HG02610 (cell line): Measurements from ENCODE around the gene SNAPC3.

Source experiments
- ATAC-seq: cut with Tn5 transposase; IDR thresholded peaks from one replicate; pipeline ENCODE4 v1.9.1; 2021; ENCODE audit warnings: mild to moderate bottlenecking, moderate library complexity; ENCODE audit not compliant: unreplicated experiment

Gene SNAPC3

GRCh38 chr9:15485836-15486666 is 63.4 kb downstream of the SNAPC3 start:
- no peak for ATAC-seq

DNA sequence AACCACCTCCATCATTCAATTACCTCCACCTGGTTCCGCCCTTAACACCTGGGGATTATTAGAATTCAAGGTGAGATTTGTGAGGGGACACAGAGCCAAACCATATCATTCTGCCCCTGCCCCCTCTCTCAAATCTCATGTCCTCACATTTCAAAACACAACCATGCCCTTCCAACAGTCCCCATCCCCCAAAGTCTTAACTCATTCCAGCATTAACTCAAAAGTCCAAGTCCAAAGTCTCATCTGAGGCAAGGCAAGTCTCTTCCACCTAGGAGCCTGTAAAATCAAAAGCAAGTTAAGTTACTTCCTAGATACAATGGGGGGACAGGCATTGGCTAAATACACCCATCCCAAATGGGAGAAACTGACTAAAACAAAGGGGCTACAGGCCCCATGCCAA is 69.3 kb downstream of the SNAPC3 start:
- ATAC-seq, result no peak

DNA sequence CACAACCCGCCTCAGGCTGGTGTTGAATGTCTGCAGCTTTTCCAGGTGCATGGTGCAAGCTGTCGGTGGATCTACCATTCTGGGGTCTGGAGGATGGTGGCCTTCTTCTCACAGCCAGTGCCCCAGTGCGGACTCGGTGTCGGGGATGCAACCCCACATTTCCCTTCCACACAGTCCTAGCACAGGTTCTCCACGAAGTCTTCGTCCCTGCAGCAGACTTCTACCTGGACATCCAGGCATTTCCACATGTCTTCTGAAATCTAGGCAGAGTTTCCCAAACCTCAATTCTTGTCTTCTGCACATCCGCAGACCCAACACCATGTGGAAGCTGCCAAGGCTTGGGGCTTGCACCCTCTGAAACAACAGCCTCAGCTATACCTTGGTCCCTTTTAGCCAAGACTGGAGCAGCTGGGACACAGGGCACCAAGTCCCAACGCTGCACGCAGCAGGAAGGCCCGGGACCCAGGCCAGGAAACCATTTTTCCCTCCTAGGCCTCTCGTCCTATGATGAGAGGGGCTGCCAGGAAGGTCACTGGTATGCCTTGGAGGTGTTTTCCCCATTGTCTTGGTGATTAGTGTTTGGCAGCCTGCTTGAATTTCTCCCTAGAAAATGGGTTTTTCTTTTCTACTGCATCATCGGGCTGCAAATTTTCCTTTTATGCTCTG is 69.9 kb downstream of the SNAPC3 start:
- ATAC-seq, result no peak

- no peak for ATAC-seq
Observed at GRCh38 chr9:15498246-15498995, 75.7 kb downstream of the SNAPC3 start.

DNA sequence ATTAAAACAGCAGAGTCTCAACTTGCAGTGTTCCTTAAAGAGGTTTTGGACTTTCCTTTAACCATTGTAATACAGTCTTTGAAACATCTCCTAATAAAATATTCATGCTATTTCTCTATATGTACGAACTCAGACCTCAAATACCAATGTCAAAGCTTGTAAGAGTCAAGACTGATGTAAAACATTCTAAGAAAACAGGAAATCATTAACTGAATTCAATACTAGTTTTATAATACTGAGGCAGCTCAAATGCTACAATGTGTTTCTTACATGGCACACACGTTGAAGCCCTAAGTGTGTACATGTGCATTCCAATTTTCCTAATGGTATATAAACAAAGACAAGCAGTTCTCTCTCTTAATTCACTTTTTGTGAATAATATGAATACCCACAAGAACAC is 76.5 kb downstream of the SNAPC3 start:
- ATAC-seq, result no peak

DNA sequence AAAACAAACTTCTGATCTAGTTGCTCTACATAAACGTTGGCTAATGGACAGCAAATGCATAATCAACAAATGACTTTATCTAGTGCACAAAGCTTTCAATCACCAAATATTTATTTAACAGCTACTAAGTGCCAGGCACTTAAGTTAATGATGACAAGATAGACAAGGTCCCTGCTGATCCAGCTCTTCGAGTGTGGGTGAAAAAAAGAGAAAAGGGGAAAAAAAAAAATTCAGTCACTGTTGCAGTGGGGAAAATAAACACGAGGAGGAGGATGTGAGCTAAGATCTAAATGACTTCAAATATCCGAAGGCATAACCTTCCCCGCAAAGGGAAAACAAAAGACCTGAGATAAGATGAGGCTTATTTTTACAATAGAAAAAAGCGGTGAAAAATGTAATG is 78.5 kb downstream of the SNAPC3 start:
- no peak for ATAC-seq

DNA sequence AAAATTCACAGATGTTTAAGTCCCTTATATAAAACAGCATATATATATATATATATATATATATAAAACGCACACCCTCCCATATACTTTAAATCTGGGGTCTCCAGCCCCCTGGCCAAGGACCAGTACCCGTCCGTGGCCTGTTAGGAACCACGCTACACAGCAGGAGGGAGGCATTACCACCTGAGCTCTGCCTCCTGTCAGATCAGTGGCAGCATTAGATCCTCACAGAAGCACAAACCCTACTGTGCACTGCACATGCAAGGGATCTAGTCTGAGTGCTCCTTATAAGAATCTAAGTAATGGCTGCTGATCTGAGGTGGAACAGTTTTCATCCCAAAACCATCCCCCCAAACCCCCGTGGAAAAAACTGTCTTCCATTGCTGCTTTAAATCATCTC is 79.1 kb downstream of the SNAPC3 start:
- no peak for ATAC-seq

DNA sequence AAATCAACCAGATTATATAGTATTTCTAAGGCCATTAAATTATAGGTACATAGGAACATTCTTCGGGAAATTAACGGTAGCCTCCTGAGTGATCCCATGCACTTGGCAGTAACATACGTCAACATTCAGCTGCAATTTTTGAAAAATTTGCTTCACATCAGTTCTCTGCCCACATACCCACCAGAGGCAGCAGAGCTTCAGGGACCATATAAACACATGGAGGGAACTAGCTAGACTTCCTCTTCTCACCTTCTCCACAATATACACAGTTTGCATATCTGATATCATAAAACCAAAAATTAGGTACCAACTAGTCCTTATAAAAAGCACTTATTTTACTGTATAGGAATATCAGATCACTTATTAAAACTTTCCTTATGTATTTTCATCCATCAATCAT is 83.2 kb downstream of the SNAPC3 start:
- no peak for ATAC-seq

GRCh38 chr9:15509931-15510788 is 87.5 kb downstream of the SNAPC3 start:
- ATAC-seq, result peak; percentile 38

GRCh38 chr9:15510789-15511575 is 88.3 kb downstream of the SNAPC3 start, which contains the start of gene PSIP1:
Gene PSIP1, minus strand, starts transcription at chr9:15510970. Its CDS starts 782 bp downstream, at chr9:15510188.
- ATAC-seq, result peak; percentile 78
